Suprapubic skin (tissue), 4 donors: ENCODE data around the gene NIPBL. TPM values are rescaled to one million over a fixed set of nuclear protein-coding genes. Genes with fewer than 3 reads are reported as not detected.

Experiments used
- DNase-seq, 2 donors: peaks; one replicate each; pipeline ENCODE4 v3.0.0-alpha.2; 2019; ENCODE audit warnings: low spot score in 2 of 2
- H3K27ac ChIP-seq: fragments of 200-600 bp; sonication (generic); one replicate; pipeline ENCODE4 v1.5.1; 2019
- H3K27me3 ChIP-seq: fragments of 200-600 bp; sonication (generic); one replicate; pipeline ENCODE4 v1.5.1; 2019
- H3K36me3 ChIP-seq: fragments of 200-600 bp; sonication (generic); one replicate; pipeline ENCODE4 v1.5.1; 2019
- H3K4me1 ChIP-seq: fragments of 200-600 bp; sonication (generic); one replicate; pipeline ENCODE4 v1.5.1; 2019
- H3K4me3 ChIP-seq: fragments of 200-600 bp; sonication (generic); one replicate; pipeline ENCODE4 v1.5.1; 2019; ENCODE audit warnings: mild to moderate bottlenecking
- H3K9me3 ChIP-seq: fragments of 200-600 bp; sonication (generic); one replicate; pipeline ENCODE4 v1.5.1; 2019
- CTCF ChIP-seq, 2 donors: fragments of 200-600 bp in 1 of 2; fragments of 450-650 bp in 1 of 2; sonication (generic) in 1 of 2; IDR thresholded peaks; one replicate each; pipeline ENCODE4 v1.5.1; 2016 to 2019; ENCODE audit warnings: antibody characterized with exemption in 2 of 2, mild to moderate bottlenecking in 1 of 2, moderate library complexity in 1 of 2
- EP300 ChIP-seq: sonication (generic); formaldehyde crosslinking; IDR thresholded peaks from one replicate; pipeline ENCODE4 v1.6.1; 2017; ENCODE audit warnings: antibody characterized with exemption
- POLR2A ChIP-seq, 2 donors: fragments of 450-650 bp; IDR thresholded peaks; one replicate each; pipeline ENCODE4 v1.6.1; 2017; ENCODE audit warnings: antibody characterized with exemption in 2 of 2, mild to moderate bottlenecking in 2 of 2, moderate library complexity in 2 of 2
- POLR2AphosphoS5 ChIP-seq, 3 donors: sonication (generic); formaldehyde crosslinking; IDR thresholded peaks; one replicate each; pipeline ENCODE4 v1.6.1; 2017; ENCODE audit warnings: antibody characterized with exemption in 3 of 3
- WGBS: methylation state at CpG from one replicate; pipeline ENCODE4 v1.1.5; 2018; 5-methylcytosine and 5-hydroxymethylcytosine counted together
- total RNA-seq, 4 donors: library from RNA; depleted of rRNA; stranded (reverse); fragments of >200 nt; gene quantifications; one replicate each; pipeline ENCODE4 v1.1.0, GENCODE V29; 2016

NIPBL gene
- total RNA-seq, 4 donors from 2014 or later = 40.3 to 123 (median 60.4) TPM

GRCh38 chr5:36928947-36929346, 52.4 kb downstream of the NIPBL start:
- Histone ChIP-seq H3K27ac (no peak overlapping the region), H3K4me1 (peaks cover 13% of the 10 kb centered on the region), H3K4me3 (no peak overlapping the region), H3K27me3 (no peaks in the 10 kb centered on the region), H3K9me3 (no peaks in the 10 kb centered on the region), H3K36me3 (no peaks in the 10 kb centered on the region)
- TF ChIP-seq CTCF (IDR thresholded peaks at IDR 0.05) (no peak), POLR2A (IDR thresholded peaks at IDR 0.05) (no peak), POLR2AphosphoS5 (IDR thresholded peaks at IDR 0.05) (no peak), EP300 (no peak)
- DNase-seq = no peak
- WGBS = 14% methylated on average over 1 of the region's 1 CpG

GRCh38 chr5:36929438-36929837, 52.9 kb downstream of the NIPBL start:
- Histone ChIP-seq H3K4me1 (peaks cover 15% of the 10 kb centered on the region), H3K36me3 (no peaks in the 10 kb centered on the region), H3K9me3 (no peaks in the 10 kb centered on the region), H3K27ac (no peak overlapping the region), H3K4me3 (no peak overlapping the region), H3K27me3 (no peaks in the 10 kb centered on the region)
- TF ChIP-seq POLR2A (IDR thresholded peaks at IDR 0.05) (no peak), CTCF (IDR thresholded peaks at IDR 0.05) (no peak), POLR2AphosphoS5 (IDR thresholded peaks at IDR 0.05) (no peak), EP300 (no peak)
- DNase-seq = no peak

GRCh38 chr5:36932056-36932455, 55.5 kb downstream of the NIPBL start:
- Histone ChIP-seq H3K36me3 (no peaks in the 10 kb centered on the region), H3K27me3 (no peaks in the 10 kb centered on the region), H3K27ac (no peak overlapping the region), H3K9me3 (no peaks in the 10 kb centered on the region), H3K4me3 (no peak overlapping the region), H3K4me1 (peaks cover 15% of the 10 kb centered on the region)
- no peak for TF ChIP-seq EP300
- no peak for DNase-seq
- 94% methylated on average over 4 of the region's 4 CpGs for WGBS

GRCh38 chr5:36932699-36933098, 56.1 kb downstream of the NIPBL start:
- no peaks in the 10 kb centered on the region for H3K36me3 ChIP-seq
- H3K27me3 ChIP-seq = no peaks in the 10 kb centered on the region
- no peak for DNase-seq
- no peaks in the 10 kb centered on the region for H3K9me3 ChIP-seq
- no peak overlapping the region for H3K4me3 ChIP-seq
- WGBS = 97% methylated on average over 1 of the region's 1 CpG
- TF ChIP-seq EP300 (no peak), CTCF (IDR thresholded peaks at IDR 0.05) (no peak), POLR2A (IDR thresholded peaks at IDR 0.05) (no peak), POLR2AphosphoS5 (IDR thresholded peaks at IDR 0.05) (no peak)
- no peak overlapping the region for H3K27ac ChIP-seq
- peaks cover 20% of the 10 kb centered on the region for H3K4me1 ChIP-seq

- 98% methylated on average over 3 of the region's 3 CpGs for WGBS
- no peaks in the 10 kb centered on the region for H3K27me3 ChIP-seq
- no peak overlapping the region for H3K27ac ChIP-seq
- H3K4me3 ChIP-seq = no peak overlapping the region
- H3K9me3 ChIP-seq = no peaks in the 10 kb centered on the region
- H3K36me3 ChIP-seq = no peaks in the 10 kb centered on the region
- TF ChIP-seq EP300 (no peak), POLR2AphosphoS5 (IDR thresholded peaks at IDR 0.05) (no peak), POLR2A (IDR thresholded peaks at IDR 0.05) (no peak), CTCF (IDR thresholded peaks at IDR 0.05) (no peak)
- DNase-seq = no peak
- H3K4me1 ChIP-seq = peaks cover 17% of the 10 kb centered on the region
These were observed 58.3 kb downstream of the NIPBL start for GRCh38 chr5:36934740-36935356.

GRCh38 chr5:36935805-36936204, 59.2 kb downstream of the NIPBL start:
- H3K27me3 ChIP-seq = no peaks in the 10 kb centered on the region
- 96% methylated on average over 1 of the region's 1 CpG for WGBS
- H3K4me1 ChIP-seq = peaks cover 19% of the 10 kb centered on the region
- no peak for TF ChIP-seq CTCF (IDR thresholded peaks at IDR 0.05)
- TF ChIP-seq POLR2A (IDR thresholded peaks at IDR 0.05) = no peak
- TF ChIP-seq EP300 = no peak
- TF ChIP-seq POLR2AphosphoS5 (IDR thresholded peaks at IDR 0.05) = no peak
- no peaks in the 10 kb centered on the region for H3K9me3 ChIP-seq
- DNase-seq = no peak
- no peak overlapping the region for H3K4me3 ChIP-seq
- no peaks in the 10 kb centered on the region for H3K36me3 ChIP-seq
- no peak overlapping the region for H3K27ac ChIP-seq
